Cardiac fibroblast (primary cell): ENCODE data around the gene SSTR3.
A peak's percentile ranks its signal among the peaks of the same experiment; 100 is the strongest.

ENCODE experiments used
- DNase-seq, 2 donors: peaks; one replicate each; pipeline versions ENCODE4 v3.0.0 to v3.0.0-alpha.2; 2010; ENCODE audit warnings: low read depth in 2 of 2
- H3K4me3 ChIP-seq, 2 donors: replicated peaks in 1 of 2; 1 replicate in 1 of 2; 2 replicates in 1 of 2; pipeline ENCODE4 v1.5.1; 2011; ENCODE audit warnings: low read depth in 2 of 2, low read length in 2 of 2, mild to moderate bottlenecking in 2 of 2, moderate library complexity in 1 of 2
- CTCF ChIP-seq: IDR thresholded peaks from one replicate; pipeline ENCODE4 v1.5.1; 2011; ENCODE audit warnings: low read depth, mild to moderate bottlenecking, low read length, inconsistent platforms

The SSTR3 gene

GRCh38 chr22:37163096-37163489 is 49.2 kb downstream of the SSTR3 start:
- no peak for TF ChIP-seq CTCF
- no peak for DNase-seq
- H3K4me3 ChIP-seq: no peak overlapping the region

- H3K4me3 ChIP-seq: no peak overlapping the region
- no peak for DNase-seq
Observed at GRCh38 chr22:37162221-37163095, 49.8 kb downstream of the SSTR3 start.

GRCh38 chr22:37161443-37161842 is 50.8 kb downstream of the SSTR3 start:
- peak in 1 of 2 donors; percentile 26 for DNase-seq
- H3K4me3 ChIP-seq: no peak overlapping the region
- no peak for TF ChIP-seq CTCF

More at GRCh38 chr22:37162221-37163095, 49.8 kb downstream of the SSTR3 start:
- TF ChIP-seq CTCF: no peak

- TF ChIP-seq CTCF: no peak
- no peak overlapping the region for H3K4me3 ChIP-seq
- DNase-seq: no peak
Observed at GRCh38 chr22:37160027-37160426, 52.2 kb downstream of the SSTR3 start.

- no peak for DNase-seq
- TF ChIP-seq CTCF: no peak
- H3K4me3 ChIP-seq: no peak overlapping the region
Observed at GRCh38 chr22:37158963-37159290, 53.4 kb downstream of the SSTR3 start.

GRCh38 chr22:37157516-37158285 is 54.6 kb downstream of the SSTR3 start:
- DNase-seq: no peak

More at GRCh38 chr22:37157516-37158285, 54.6 kb downstream of the SSTR3 start:
- no peak for TF ChIP-seq CTCF
- no peak overlapping the region for H3K4me3 ChIP-seq
